GM23338 (cell line): ENCODE results near the gene UQCR11. TPM values are rescaled to one million over a fixed set of nuclear protein-coding genes. Genes with fewer than 3 reads are reported as not detected.

Experiments
- ATAC-seq: fragments of 200-7000 bp; cut with Tn5 transposase; 3 replicates; pipeline ENCODE4 v1.9.1; 2020
- DNase-seq: peaks from one replicate; pipeline ENCODE4 v3.0.0-alpha.2; 2015; ENCODE audit warnings: low spot score
- H2AFZ ChIP-seq: fragments of 200-600 bp; sonication (generic); 2 replicates; pipeline ENCODE4 v1.8.0; 2016; ENCODE audit warnings: antibody characterized with exemption, mild to moderate bottlenecking, moderate library complexity
- H3F3A ChIP-seq: fragments of 200-600 bp; sonication (generic); replicated peaks from 2 replicates; pipeline ENCODE4 v1.8.0; 2017; ENCODE audit warnings: antibody characterized with exemption, mixed run types, low read depth
- H3K27ac ChIP-seq: fragments of 200-600 bp; sonication (generic); 2 replicates; pipeline ENCODE4 v1.6.1; 2016; ENCODE audit warnings: low read depth
- H3K27me3 ChIP-seq: fragments of 200-600 bp; sonication (generic); 2 replicates; pipeline ENCODE4 v1.8.0; 2016; ENCODE audit warnings: mild to moderate bottlenecking, mixed run types, moderate library complexity; ENCODE audit not compliant: insufficient read depth
- H3K36me3 ChIP-seq: fragments of 200-600 bp; sonication (generic); 2 replicates; pipeline ENCODE4 v1.8.0; 2016; ENCODE audit warnings: mild to moderate bottlenecking; ENCODE audit not compliant: insufficient read depth
- H3K4me1 ChIP-seq: fragments of 200-600 bp; sonication (generic); 2 replicates; pipeline ENCODE4 v1.8.0; 2016; ENCODE audit warnings: mild to moderate bottlenecking, moderate library complexity; ENCODE audit not compliant: insufficient read depth
- H3K4me2 ChIP-seq: fragments of 200-600 bp; sonication (generic); 2 replicates; pipeline ENCODE4 v1.7.1; 2017; ENCODE audit warnings: mixed run types
- H3K4me3 ChIP-seq: fragments of 200-600 bp; sonication (generic); 2 replicates; pipeline ENCODE4 v1.6.1; 2016; ENCODE audit warnings: mixed run types
- H3K79me2 ChIP-seq: fragments of 200-600 bp; sonication (generic); replicated peaks from 2 replicates; pipeline ENCODE4 v1.8.0; 2017; ENCODE audit warnings: mild to moderate bottlenecking; ENCODE audit not compliant: insufficient read depth
- H3K9me2 ChIP-seq: fragments of 200-600 bp; sonication (generic); 2 replicates; pipeline ENCODE4 v1.8.0; 2017; ENCODE audit not compliant: insufficient read depth
- H4K20me1 ChIP-seq: fragments of 200-600 bp; sonication (generic); replicated peaks from 2 replicates; pipeline ENCODE4 v1.8.0; 2017; ENCODE audit warnings: mild to moderate bottlenecking; ENCODE audit not compliant: insufficient read depth
- H3K27ac Mint-ChIP-seq: 2 replicates; pipeline ENCODE4 v1.8.0; 2020; ENCODE audit warnings: inconsistent platforms, mild to moderate bottlenecking, moderate library complexity, mixed read lengths
- H3K27me3 Mint-ChIP-seq: 3 replicates; pipeline ENCODE4 v1.8.0; 2022; ENCODE audit warnings: low read depth, mild to moderate bottlenecking, moderate library complexity, mixed read lengths, inconsistent platforms; ENCODE audit not compliant: insufficient read depth, poor library complexity
- H3K36me3 Mint-ChIP-seq: 3 replicates; pipeline ENCODE4 v1.8.0; 2021; ENCODE audit warnings: low read depth, mild to moderate bottlenecking, inconsistent platforms, moderate library complexity, mixed read lengths
- H3K4me1 Mint-ChIP-seq: 3 replicates; pipeline ENCODE4 v1.8.0; 2020; ENCODE audit warnings: mild to moderate bottlenecking, inconsistent platforms, mixed read lengths
- H3K4me3 Mint-ChIP-seq: 3 replicates; pipeline ENCODE4 v1.8.0; 2021; ENCODE audit warnings: moderate library complexity, mild to moderate bottlenecking, inconsistent platforms, mixed read lengths
- H3K9me3 Mint-ChIP-seq: 3 replicates; pipeline ENCODE4 v1.8.0; 2020; ENCODE audit warnings: moderate library complexity, mild to moderate bottlenecking, inconsistent platforms, mixed read lengths
- CREB1 ChIP-seq: fragments of 250-450 bp; sonication (Bioruptor Pico); IDR thresholded peaks from 2 replicates; pipeline ENCODE4 v1.5.0; 2020; ENCODE audit warnings: low read depth, mild to moderate bottlenecking, moderate library complexity
- CTCF ChIP-seq, 2 experiments: fragments of 200-600 bp in 1 of 2; sonication (generic) in 1 of 2; conservative IDR thresholded peaks; 2 replicates each; pipeline versions ENCODE4 v1.5.1 to v1.6.1; 2016 to 2017; ENCODE audit warnings: antibody characterized with exemption in 2 of 2, low read depth in 2 of 2, mild to moderate bottlenecking in 2 of 2, moderate library complexity in 1 of 2
- ETS1 ChIP-seq: IDR thresholded peaks from 2 replicates; pipeline ENCODE4 v1.6.1; 2016; ENCODE audit warnings: antibody characterized with exemption
- EZH2 ChIP-seq: fragments of 200-600 bp; sonication (generic); IDR thresholded peaks from one replicate; pipeline ENCODE4 v1.8.0; 2017; ENCODE audit warnings: antibody characterized with exemption, mild to moderate bottlenecking, low read depth; ENCODE audit not compliant: unreplicated experiment
- EZH2phosphoT487 ChIP-seq: fragments of 200-600 bp; sonication (generic); IDR thresholded peaks from one replicate; pipeline ENCODE4 v1.8.1; 2018; ENCODE audit warnings: antibody characterized with exemption; ENCODE audit not compliant: unreplicated experiment
- JUNB ChIP-seq: IDR thresholded peaks from one replicate; pipeline ENCODE4 v1.6.1; 2016; ENCODE audit warnings: antibody characterized with exemption; ENCODE audit not compliant: unreplicated experiment
- NANOG ChIP-seq: IDR thresholded peaks from 2 replicates; pipeline ENCODE4 v1.6.1; 2016; ENCODE audit warnings: antibody characterized with exemption, borderline replicate concordance
- POLR2AphosphoS5 ChIP-seq: IDR thresholded peaks from 2 replicates; pipeline ENCODE4 v1.6.1; 2016; ENCODE audit warnings: antibody characterized with exemption, low read depth
- REST ChIP-seq: IDR thresholded peaks from one replicate; pipeline ENCODE4 v1.6.1; 2018; ENCODE audit warnings: antibody characterized with exemption; ENCODE audit not compliant: unreplicated experiment
- STAT1 ChIP-seq: IDR thresholded peaks from one replicate; pipeline ENCODE4 v1.6.1; 2016; ENCODE audit warnings: antibody characterized with exemption; ENCODE audit not compliant: unreplicated experiment
- ZNF114 ChIP-seq: fragments of 250-450 bp; sonication (Bioruptor Pico); IDR thresholded peaks from 2 replicates; pipeline ENCODE4 v1.5.0; 2020; ENCODE audit warnings: mild to moderate bottlenecking, moderate library complexity
- ZNF331 ChIP-seq: fragments of 250-450 bp; sonication (Bioruptor Pico); IDR thresholded peaks from 2 replicates; pipeline ENCODE4 v1.5.0; 2020; ENCODE audit warnings: low read depth, mild to moderate bottlenecking, moderate library complexity
- ZNF462 ChIP-seq: fragments of 250-450 bp; sonication (Bioruptor Pico); IDR thresholded peaks from 2 replicates; pipeline ENCODE4 v1.5.0; 2020; ENCODE audit warnings: mild to moderate bottlenecking, moderate library complexity
- polyA plus RNA-seq: library from polyadenylated mRNA; unstranded; fragments of >200 nt; fragmentation: Nextera tagmentation; extraction: Ambion mirVana; gene quantifications from 2 replicates; pipeline ENCODE4 v1.2.1, GENCODE V29; 2016
- total RNA-seq: library from RNA; depleted of rRNA; stranded (reverse); fragments of >200 nt; shearing (Covaris generic); gene quantifications from 2 replicates; pipeline ENCODE4 v1.2.3, GENCODE V29; 2014

The UQCR11 gene
- total and polyA plus RNA-seq, 2 experiments from 2014 or later: 46.4 to 413 TPM

- no peak overlapping the region for H3K4me3 Mint-ChIP-seq
- peaks cover 22% of the 10 kb centered on the region for H3K27me3 Mint-ChIP-seq
- no peak for DNase-seq
- H4K20me1 ChIP-seq: peaks cover 11% of the 10 kb centered on the region
- H3K4me2 ChIP-seq: no peak overlapping the region
- ATAC-seq: no peak
- H3K36me3 ChIP-seq: peaks cover 14% of the 10 kb centered on the region; the same call in 1 of the 2 replicates
- peaks cover 71% of the 10 kb centered on the region for H3K36me3 Mint-ChIP-seq
- peaks cover 14% of the 10 kb centered on the region; the same call in 2 of the 3 replicates for H3K4me1 Mint-ChIP-seq
- no peaks in the 10 kb centered on the region for H3K27me3 ChIP-seq
- H3K27ac Mint-ChIP-seq: peak overlapping the region; percentile 36; the same call in 1 of the 2 replicates
- H3K9me3 Mint-ChIP-seq: peaks cover 3% of the 10 kb centered on the region; the same call in 1 of the 3 replicates
- peaks cover 7% of the 10 kb centered on the region; the same call in 1 of the 2 replicates for H3F3A ChIP-seq
- H2AFZ ChIP-seq: no peak overlapping the region
- TF ChIP-seq NANOG: no peak
- no peak for TF ChIP-seq ZNF462 (CRISPR knock-in tag)
- no peak for TF ChIP-seq CREB1 (CRISPR knock-in tag)
- no peak for TF ChIP-seq ZNF331
- TF ChIP-seq EZH2phosphoT487: no peak
- TF ChIP-seq EZH2: no peak
- no peak for TF ChIP-seq STAT1
- no peak for TF ChIP-seq POLR2AphosphoS5
- no peak for TF ChIP-seq REST
- no peak for TF ChIP-seq ETS1
- no peak for TF ChIP-seq JUNB
- no peak for TF ChIP-seq ZNF114
- TF ChIP-seq CTCF (conservative IDR thresholded peaks at IDR 0.05; ENCODE audit: low read depth in 2 of 2): no peak
- H3K4me3 ChIP-seq: no peak overlapping the region
- H3K79me2 ChIP-seq: peaks cover 77% of the 10 kb centered on the region
- no peak overlapping the region; the same call in 1 of the 2 replicates for H3K27ac ChIP-seq
- H3K4me1 ChIP-seq: peaks cover 10% of the 10 kb centered on the region
- H3K9me2 ChIP-seq: no peaks in the 10 kb centered on the region
Observed at GRCh38 chr19:1646659-1647453, 41.6 kb upstream of the UQCR11 start.
